Measurements from ENCODE around the gene TBC1D5. TPM values are rescaled to one million over a fixed set of nuclear protein-coding genes. Genes with fewer than 3 reads are reported as not detected.

TBC1D5 gene
- total RNA-seq, 3 donors from 2014 or later: 33.1 to 56.1 (median 44.1) TPM

- H3K4me3 ChIP-seq: no peak overlapping the region
- no peaks in the 10 kb centered on the region for H3K4me1 ChIP-seq (ENCODE audit: low read depth)
- TF ChIP-seq CTCF (IDR thresholded peaks at IDR 0.05): no peak
- no peak for ATAC-seq
- no peaks in the 10 kb centered on the region for H3K36me3 ChIP-seq (ENCODE audit: low read depth)
- intact Hi-C loops (cut with DNase I, micrococcal nuclease): no loop called here
- peaks cover 22% of the 10 kb centered on the region for H3K9me3 ChIP-seq
- DNase-seq: no peak
Observed at GRCh38 chr3:17589888-17590287, 152.5 kb downstream of the TBC1D5 start.

- no peaks in the 10 kb centered on the region for H3K36me3 ChIP-seq (ENCODE audit: low read depth)
- ATAC-seq: no peak
- H3K4me3 ChIP-seq: no peak overlapping the region
- H3K9me3 ChIP-seq: peaks cover 22% of the 10 kb centered on the region
- H3K4me1 ChIP-seq (ENCODE audit: low read depth): no peaks in the 10 kb centered on the region
- TF ChIP-seq CTCF (IDR thresholded peaks at IDR 0.05): no peak
- intact Hi-C loops (cut with DNase I, micrococcal nuclease): no loop called here
- DNase-seq: no peak
Observed at GRCh38 chr3:17588422-17588821, 154.0 kb downstream of the TBC1D5 start.

- no peak for TF ChIP-seq CTCF (IDR thresholded peaks at IDR 0.05)
- no peak for DNase-seq
- Histone ChIP-seq H3K9me3 (peaks cover 13% of the 10 kb centered on the region), H3K36me3 (ENCODE audit: low read depth) (no peaks in the 10 kb centered on the region), H3K4me3 (no peak overlapping the region), H3K4me1 (ENCODE audit: low read depth) (no peaks in the 10 kb centered on the region)
- ATAC-seq: peak; percentile 95
- intact Hi-C loops (cut with DNase I, micrococcal nuclease): no loop called here
Observed at GRCh38 chr3:17585394-17586325, 156.8 kb downstream of the TBC1D5 start.

GRCh38 chr3:17584066-17584465, 158.4 kb downstream of the TBC1D5 start:
- no peak for ATAC-seq
- Histone ChIP-seq H3K4me3 (no peak overlapping the region), H3K36me3 (ENCODE audit: low read depth) (no peaks in the 10 kb centered on the region), H3K4me1 (ENCODE audit: low read depth) (no peaks in the 10 kb centered on the region), H3K9me3 (no peaks in the 10 kb centered on the region)
- intact Hi-C loops (cut with DNase I, micrococcal nuclease): no loop called here
- no peak for TF ChIP-seq CTCF (IDR thresholded peaks at IDR 0.05)
- DNase-seq: no peak

- Histone ChIP-seq H3K9me3 (no peaks in the 10 kb centered on the region), H3K36me3 (ENCODE audit: low read depth) (no peaks in the 10 kb centered on the region), H3K4me3 (no peak overlapping the region), H3K4me1 (ENCODE audit: low read depth) (no peaks in the 10 kb centered on the region)
- intact Hi-C loops (cut with DNase I, micrococcal nuclease): no loop called here
- no peak for ATAC-seq
- no peak for DNase-seq
- no peak for TF ChIP-seq CTCF (IDR thresholded peaks at IDR 0.05)
Observed at GRCh38 chr3:17583530-17583929, 158.9 kb downstream of the TBC1D5 start.

Measured in mucosa of descending colon (tissue), 3 donors.